Fibroblast of skin of back (primary cell): ENCODE measurements around the gene BLTP2. TPM values are rescaled to one million over a fixed set of nuclear protein-coding genes. Genes with fewer than 3 reads are reported as not detected.
"Not testable (repeated sequence)": the region's sequence is repeated elsewhere in the genome, so short reads cannot be mapped to it uniquely, and the experiment has no call there.

ENCODE experiments used
- DNase-seq: peaks from one replicate; pipeline ENCODE4 v3.0.0-alpha.2; 2013
- polyA plus RNA-seq, 2 experiments: library from polyadenylated mRNA; unstranded; fragments of 120-200 nt; gene quantifications; one replicate each; pipeline ENCODE4 v1.2.1, GENCODE V29; 2013; ENCODE audit not compliant: insufficient read length in 2 of 2

BLTP2 gene
- polyA plus RNA-seq (2013, experiment 1 of 2; ENCODE audit: insufficient read length): 75.3 TPM
- 68.3 TPM for polyA plus RNA-seq (2013, experiment 2 of 2; ENCODE audit: insufficient read length)

- peak; percentile 95 for DNase-seq
Measured at GRCh38 chr17:28644787-28645575, at the start of gene BLTP2. Gene BLTP2, minus strand, starts transcription at chr17:28645158. Its CDS starts 102 bp downstream, at chr17:28645056.

DNA sequence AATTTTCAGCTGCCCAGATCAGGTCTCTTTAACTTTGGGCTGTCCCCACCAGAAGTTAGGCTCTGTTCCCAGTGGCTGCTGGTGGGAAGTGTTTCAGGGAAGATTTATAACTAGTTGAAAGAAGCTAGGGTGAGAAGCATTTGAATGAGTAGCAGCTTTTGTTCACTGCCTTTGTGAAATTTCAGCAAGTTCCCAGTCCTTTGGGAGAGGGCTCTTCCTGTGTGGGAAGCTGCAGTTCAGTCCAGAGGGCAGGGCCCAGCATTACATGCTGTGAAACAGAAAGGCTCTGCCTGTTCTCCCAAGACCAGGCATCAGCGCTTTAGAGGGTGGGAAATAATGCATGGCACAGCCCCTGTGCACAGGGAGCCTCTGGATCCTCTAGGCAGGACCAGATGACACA is 48.9 kb upstream of the BLTP2 start:
- DNase-seq: no peak

- no peak for DNase-seq
Measured at GRCh38 chr17:28689011-28689410, 44.1 kb upstream of the BLTP2 start.

DNA sequence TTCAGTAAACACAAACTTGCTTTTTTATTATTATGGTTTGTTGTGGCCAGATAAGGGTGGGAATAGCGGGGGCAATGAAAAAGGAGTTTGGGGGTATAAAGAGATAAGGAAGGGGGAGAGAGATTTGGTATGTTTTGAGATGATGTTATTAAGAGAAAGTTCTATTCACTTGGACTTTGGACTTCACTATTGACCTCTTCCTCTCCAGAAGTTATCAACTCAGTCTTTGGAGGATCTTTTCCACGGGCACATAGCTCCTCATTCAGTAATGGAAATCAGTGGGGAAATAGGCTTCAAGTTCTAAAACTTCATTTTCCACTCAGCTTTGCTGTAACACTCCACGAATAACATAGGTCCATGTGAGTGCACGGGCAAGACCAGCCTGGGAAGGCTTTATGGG is 43.5 kb upstream of the BLTP2 start:
- no peak for DNase-seq

- no peak for DNase-seq
Measured at GRCh38 chr17:28686296-28686695, 41.3 kb upstream of the BLTP2 start.

DNA sequence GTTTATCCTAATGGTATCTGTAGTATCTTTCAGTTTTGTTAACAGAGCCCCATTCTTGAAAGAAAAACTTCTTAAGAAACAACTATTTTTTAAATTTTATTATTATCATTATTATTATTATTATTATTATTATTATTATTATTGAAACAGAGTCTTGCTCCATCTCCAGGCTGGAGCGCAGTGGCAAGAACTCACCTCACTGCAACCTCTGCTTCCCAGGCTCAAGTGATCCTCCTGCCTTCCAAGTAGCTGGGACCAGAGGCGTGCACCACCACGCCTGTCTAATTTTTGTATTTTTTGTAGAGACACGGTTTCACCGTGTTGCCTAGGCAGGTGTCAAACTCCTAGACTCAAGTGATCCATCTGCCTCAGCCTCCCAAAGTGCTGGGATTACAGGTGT is 40.4 kb upstream of the BLTP2 start:
- no peak for DNase-seq

DNA sequence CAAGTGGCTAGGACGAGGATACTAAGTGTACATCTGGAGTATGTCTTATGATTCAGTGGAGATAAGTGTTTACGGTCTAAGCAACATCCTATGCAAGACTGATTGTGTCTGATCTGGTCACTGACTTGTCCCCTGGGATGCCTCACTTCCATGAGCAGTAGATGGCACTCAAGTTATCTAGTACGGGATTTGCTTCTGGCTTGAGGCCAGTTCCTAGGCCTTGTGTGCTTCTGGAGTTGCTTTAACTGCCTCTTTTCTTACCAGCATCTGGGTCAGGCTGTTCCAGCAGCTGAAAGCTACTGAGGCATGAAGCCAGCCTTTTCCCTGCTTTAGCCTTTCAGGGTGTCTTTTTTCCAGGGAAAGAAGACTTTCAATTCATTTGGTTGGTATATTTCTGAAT is 40.0 kb upstream of the BLTP2 start:
- peak; percentile 30 for DNase-seq

DNA sequence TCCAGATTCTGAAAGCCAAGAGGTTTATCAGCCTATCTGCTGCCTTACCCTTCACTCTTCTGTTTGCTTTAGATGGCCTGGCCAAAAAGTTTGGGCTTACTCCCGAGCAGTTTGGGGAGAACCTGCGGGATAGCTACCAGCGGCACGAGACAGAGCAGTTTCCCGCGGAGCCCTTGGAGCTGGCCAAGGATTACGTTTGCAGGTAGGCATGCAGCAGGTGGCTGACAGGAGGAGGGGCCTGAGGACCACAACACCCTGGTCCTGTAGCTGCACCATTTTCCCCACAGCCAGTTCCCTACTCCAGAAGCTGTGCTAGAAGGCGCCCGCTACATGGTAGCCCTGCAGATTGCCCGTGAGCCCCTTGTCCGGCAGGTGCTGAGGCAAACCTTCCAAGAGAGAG is 37.7 kb upstream of the BLTP2 start:
- DNase-seq: no peak

DNA sequence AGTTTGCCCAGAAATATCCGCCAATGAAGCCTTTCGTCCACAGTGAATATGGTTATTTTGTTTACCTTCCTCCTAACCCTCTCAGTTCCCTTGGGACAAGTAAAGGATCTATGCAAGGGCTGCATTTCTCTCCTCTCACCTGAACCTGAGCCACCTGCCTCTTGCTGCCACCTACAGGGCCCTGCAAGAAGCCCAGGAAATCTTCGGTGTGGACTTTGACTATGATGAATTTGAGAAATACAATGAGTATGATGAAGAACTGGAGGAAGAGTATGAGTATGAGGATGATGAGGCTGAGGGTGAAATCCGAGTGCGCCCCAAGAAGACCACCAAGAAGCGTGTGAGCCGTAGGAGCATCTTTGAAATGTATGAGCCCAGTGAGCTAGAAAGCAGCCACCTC is 31.0 kb upstream of the BLTP2 start:
- no peak for DNase-seq

GRCh38 chr17:28675490-28675889 is 30.5 kb upstream of the BLTP2 start:
- peak; percentile 27 for DNase-seq

DNA sequence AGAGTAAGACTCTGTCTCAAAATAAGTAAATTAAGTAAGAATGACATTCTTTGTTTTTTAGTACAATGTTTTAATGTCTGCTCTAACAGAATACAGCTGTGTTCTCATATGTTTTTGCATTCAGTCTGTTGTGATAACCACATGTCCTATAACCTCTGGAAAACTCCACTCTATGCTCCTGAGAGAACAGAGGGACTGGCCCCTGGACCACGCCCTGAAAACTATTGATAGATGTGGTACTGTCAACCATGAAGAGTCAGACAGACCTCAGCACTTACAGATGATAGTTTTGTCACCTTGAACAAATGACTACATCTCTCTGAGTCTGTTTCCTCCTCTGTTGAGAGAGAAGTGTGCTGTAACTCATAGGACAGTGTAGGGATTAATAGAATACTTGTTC is 25.0 kb upstream of the BLTP2 start:
- no peak for DNase-seq

GRCh38 chr17:28667870-28668269 is 22.9 kb upstream of the BLTP2 start:
- no peak for DNase-seq

GRCh38 chr17:28665994-28666393 is 21.0 kb upstream of the BLTP2 start:
- no peak for DNase-seq

DNA sequence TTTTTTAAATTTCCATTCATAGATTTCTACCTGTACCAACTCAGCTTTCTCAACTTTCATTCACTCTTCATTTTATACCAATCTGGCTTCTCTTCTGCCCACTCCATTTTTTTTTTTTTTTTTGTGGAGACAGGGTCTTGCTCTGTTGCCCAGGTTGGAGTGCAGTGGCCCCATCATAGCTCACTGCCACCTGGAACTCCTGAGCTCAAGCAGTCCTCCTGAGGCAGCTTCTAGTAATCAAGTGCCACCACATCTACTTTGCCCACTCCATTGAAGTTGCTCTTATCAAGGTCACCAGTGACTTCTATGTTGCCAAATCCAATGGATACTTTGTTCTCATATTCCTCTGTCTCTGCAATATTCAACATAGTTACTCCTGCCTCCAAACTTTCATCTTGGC is 18.8 kb upstream of the BLTP2 start:
- no peak for DNase-seq

GRCh38 chr17:28662527-28662829 is 17.5 kb upstream of the BLTP2 start:
- DNase-seq: no peak

- peak; percentile 85 for DNase-seq
Measured at GRCh38 chr17:28661635-28662526, 16.9 kb upstream of the BLTP2 start, which contains the start of the genes SDF2 and SUPT6H. Gene SDF2, minus strand, starts transcription at chr17:28661906. Its CDS starts 30 bp downstream, at chr17:28661876. Gene SUPT6H, plus strand, starts transcription at chr17:28662205. Its CDS starts 11,197 bp downstream, at chr17:28673402.

DNA sequence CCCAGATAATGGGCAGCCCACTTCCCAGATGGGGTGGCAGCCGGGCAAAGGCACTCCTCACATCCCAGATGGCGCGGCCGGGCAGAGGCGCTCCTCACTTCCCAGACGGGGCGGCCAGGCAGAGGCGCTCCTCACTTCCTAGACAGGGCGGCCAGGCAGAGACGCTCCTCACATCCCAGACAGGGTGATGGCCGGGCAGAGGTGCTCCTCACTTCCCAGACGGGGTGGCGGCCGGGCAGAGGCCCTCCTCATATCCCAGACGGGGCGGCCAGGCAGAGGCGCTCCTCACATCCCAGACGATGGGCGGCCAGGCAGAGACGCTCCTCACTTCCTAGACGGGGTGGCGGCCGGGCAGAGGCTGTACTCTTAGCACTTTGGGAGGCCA is 14.5 kb upstream of the BLTP2 start:
- not testable (repeated sequence) for DNase-seq

- not testable (repeated sequence) for DNase-seq
Measured at GRCh38 chr17:28658766-28659496, 14.0 kb upstream of the BLTP2 start.

GRCh38 chr17:28658342-28658741 is 13.4 kb upstream of the BLTP2 start:
- DNase-seq: not testable (repeated sequence)

- peak; percentile 7 for DNase-seq
Measured at GRCh38 chr17:28657756-28658155, 12.8 kb upstream of the BLTP2 start.

DNA sequence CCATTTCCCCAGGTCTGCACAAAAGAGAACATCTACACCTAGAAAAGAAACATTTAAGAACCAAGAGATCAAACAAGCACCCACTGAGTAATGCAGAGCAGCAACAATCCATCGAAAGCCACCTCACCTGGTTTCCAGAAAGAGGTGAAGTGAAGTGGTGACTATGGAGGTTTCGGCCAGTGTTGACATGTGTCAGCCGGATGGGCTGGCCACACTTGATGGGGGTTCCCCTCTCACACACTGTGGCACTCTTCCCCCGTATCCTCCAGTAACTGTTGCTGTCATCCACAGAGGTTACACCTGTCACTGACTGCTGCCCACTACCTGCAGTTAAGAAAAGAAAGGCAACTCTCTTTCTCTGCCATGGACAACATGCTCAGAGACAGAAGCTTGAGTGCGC is 10.2 kb upstream of the BLTP2 start:
- DNase-seq: no peak

GRCh38 chr17:28648698-28649097 is 3.7 kb upstream of the BLTP2 start:
- DNase-seq: no peak
